Subcutaneous abdominal adipose tissue (tissue), 5 donors: ENCODE measurements around the gene LRMDA.

Experiments
- H3K27ac ChIP-seq: one replicate; pipeline ENCODE4 v1.7.0; 2013; ENCODE audit warnings: low read depth, mild to moderate bottlenecking, inconsistent platforms, low read length, moderate library complexity
- H3K27me3 ChIP-seq, 5 donors: one replicate each; pipeline ENCODE4 v1.7.0; 2013; ENCODE audit warnings: low read length in 5 of 5, inconsistent platforms in 1 of 5; ENCODE audit not compliant: control insufficient read depth in 5 of 5, insufficient read depth in 4 of 5
- H3K36me3 ChIP-seq, 5 donors: one replicate each; pipeline ENCODE4 v1.7.0; 2013; ENCODE audit warnings: low read length in 5 of 5; ENCODE audit not compliant: control insufficient read depth in 5 of 5, insufficient read depth in 5 of 5
- H3K4me1 ChIP-seq, 5 donors: one replicate each; pipeline ENCODE4 v1.7.0; 2013; ENCODE audit warnings: low read length in 5 of 5, mild to moderate bottlenecking in 3 of 5, moderate library complexity in 1 of 5; ENCODE audit not compliant: control insufficient read depth in 5 of 5, insufficient read depth in 5 of 5
- H3K4me3 ChIP-seq, 5 donors: one replicate each; pipeline ENCODE4 v1.7.0; 2013; ENCODE audit warnings: low read length in 5 of 5, low read depth in 1 of 5
- H3K9ac ChIP-seq, 5 donors: one replicate each; pipeline ENCODE4 v1.7.0; 2013; ENCODE audit warnings: low read length in 5 of 5, mild to moderate bottlenecking in 4 of 5, moderate library complexity in 3 of 5
- H3K9me3 ChIP-seq, 5 donors: one replicate each; pipeline ENCODE4 v1.7.0; 2013; ENCODE audit warnings: low read length in 5 of 5; ENCODE audit not compliant: control insufficient read depth in 5 of 5
- donor health status: healthy.
- donor health status: healthy.
- donor health status: healthy.
- donor health status: healthy.
- donor health status: healthy.

LRMDA gene

DNA sequence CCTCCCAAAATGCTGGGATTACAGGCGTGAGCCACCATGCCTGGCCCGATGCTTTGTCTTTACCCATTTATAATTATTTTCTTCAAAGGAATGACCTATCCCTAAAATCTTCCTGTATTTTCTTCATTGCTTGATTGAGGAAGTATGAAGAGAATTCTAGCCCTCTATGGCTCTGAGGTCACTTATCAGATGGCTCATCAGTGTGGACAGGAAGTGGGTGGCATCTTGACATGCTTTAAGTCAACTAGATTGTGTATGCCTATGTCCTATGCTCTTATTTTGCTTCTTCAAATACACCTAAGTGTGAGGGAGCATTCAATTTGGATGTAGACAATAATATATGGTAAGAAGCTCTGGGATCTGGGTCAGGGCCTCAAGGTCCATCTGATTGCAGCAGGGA, 1020.5 kb downstream of the LRMDA start:
- Histone ChIP-seq H3K36me3 (no peaks in the 10 kb centered on the region), H3K9ac (no peak overlapping the region), H3K9me3 (no peaks in the 10 kb centered on the region), H3K27ac (no peak overlapping the region), H3K4me1 (peaks cover 0 to 15% (median 7%) of the 10 kb centered on the region in 5 donors), H3K27me3 (no peaks in the 10 kb centered on the region), H3K4me3 (no peak overlapping the region)

DNA sequence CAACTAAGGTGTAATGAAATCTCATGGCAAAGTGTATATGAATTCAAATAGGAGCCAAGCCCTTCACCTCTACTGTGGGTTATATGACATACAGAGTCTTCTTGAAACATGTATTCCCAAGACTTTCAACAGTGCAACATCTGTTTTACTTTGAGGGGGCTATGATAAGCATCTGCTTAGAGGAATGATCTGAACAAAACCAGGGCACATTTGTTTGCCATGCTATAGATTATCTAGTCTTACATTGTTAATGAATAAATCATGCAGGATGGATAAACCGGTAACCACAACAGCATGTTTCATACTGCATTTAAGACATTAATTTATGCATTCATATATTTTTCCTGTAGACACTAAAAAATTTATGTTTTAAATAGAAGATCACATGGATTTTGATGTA, 1021.9 kb downstream of the LRMDA start:
- Histone ChIP-seq H3K9me3 (no peaks in the 10 kb centered on the region), H3K9ac (no peak overlapping the region), H3K27me3 (no peaks in the 10 kb centered on the region), H3K4me1 (peaks cover 0 to 15% (median 7%) of the 10 kb centered on the region in 5 donors), H3K27ac (no peak overlapping the region), H3K4me3 (no peak overlapping the region), H3K36me3 (no peaks in the 10 kb centered on the region)

DNA sequence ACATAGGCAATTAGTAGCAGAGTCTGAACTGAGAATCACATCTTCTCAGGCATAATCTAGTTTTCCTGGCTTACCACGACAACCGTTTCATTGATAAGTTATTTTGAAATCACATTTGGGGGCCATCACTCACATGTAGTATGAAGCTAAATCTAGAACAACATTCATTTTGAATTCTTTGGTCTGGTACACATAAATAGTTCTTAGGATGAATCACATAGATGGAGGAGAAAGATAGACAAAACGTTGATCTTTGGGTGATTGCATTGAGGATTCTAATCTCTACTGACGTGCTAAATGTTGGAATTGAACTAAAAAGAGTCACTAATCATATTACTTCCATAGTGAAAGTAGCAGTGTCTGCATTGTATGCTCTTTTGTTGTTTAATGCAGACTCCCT, 1022.6 kb downstream of the LRMDA start:
- Histone ChIP-seq H3K27ac (no peak overlapping the region), H3K9ac (no peak overlapping the region)

GRCh38 chr10:76454506-76455140, 1023.2 kb downstream of the LRMDA start:
- Histone ChIP-seq H3K9me3 (no peaks in the 10 kb centered on the region), H3K4me3 (no peak overlapping the region), H3K9ac (no peak overlapping the region), H3K36me3 (no peaks in the 10 kb centered on the region), H3K4me1 (peaks cover 3 to 23% (median 17%) of the 10 kb centered on the region in 5 donors), H3K27ac (no peak overlapping the region), H3K27me3 (no peaks in the 10 kb centered on the region)

More for the DNA sequence above, 1022.6 kb downstream of the LRMDA start:
- no peaks in the 10 kb centered on the region for H3K36me3 ChIP-seq
- peaks cover 0 to 21% (median 12%) of the 10 kb centered on the region in 5 donors for H3K4me1 ChIP-seq
- no peaks in the 10 kb centered on the region for H3K9me3 ChIP-seq
- no peaks in the 10 kb centered on the region for H3K27me3 ChIP-seq
- H3K4me3 ChIP-seq = peak overlapping the region in 1 of 5 donors; percentile 15

GRCh38 chr10:76456197-76456596, 1024.8 kb downstream of the LRMDA start:
- Histone ChIP-seq H3K9me3 (no peaks in the 10 kb centered on the region), H3K27me3 (no peaks in the 10 kb centered on the region), H3K4me1 (peaks cover 3 to 24% (median 17%) of the 10 kb centered on the region in 5 donors), H3K9ac (no peak overlapping the region), H3K4me3 (no peak overlapping the region), H3K27ac (no peak overlapping the region), H3K36me3 (no peaks in the 10 kb centered on the region)

DNA sequence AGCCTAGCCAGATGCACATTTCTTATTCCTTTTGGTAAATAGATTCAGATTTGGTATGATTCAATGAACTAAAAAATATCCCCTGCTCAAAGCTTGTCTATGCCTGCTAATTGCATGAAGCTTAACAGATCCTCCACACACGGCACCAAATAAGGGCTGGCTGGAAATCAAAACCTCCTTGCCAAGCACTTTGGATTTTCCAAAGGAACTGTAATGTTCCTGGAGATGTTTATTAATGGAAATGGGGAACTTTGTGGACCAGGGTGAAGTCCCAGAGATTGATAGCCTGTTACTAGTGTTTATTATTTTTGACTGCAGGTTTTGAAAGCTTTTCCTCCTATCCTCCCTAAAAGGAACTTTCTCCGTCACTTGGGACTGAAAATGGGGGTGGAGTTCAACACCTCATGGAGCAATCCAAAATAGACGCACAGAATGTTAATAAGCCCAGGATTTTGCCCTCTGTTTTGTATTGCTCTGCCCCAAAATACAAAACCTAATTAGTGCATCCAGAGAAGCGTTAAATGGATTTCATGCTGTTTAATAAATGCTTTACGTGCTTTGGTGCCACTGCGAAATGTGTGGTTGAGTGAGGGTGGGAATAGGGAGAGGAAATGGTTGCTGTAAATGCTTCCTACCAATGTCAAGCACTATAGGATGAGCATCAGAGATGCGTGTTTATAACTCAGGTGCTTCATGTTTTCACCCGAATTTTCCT, 1027.7 kb downstream of the LRMDA start:
- H3K27ac ChIP-seq = no peak overlapping the region
- peaks cover 3 to 33% (median 17%) of the 10 kb centered on the region in 5 donors for H3K4me1 ChIP-seq
- peak overlapping the region in 2 of 5 donors; percentile 18 to 22 for H3K4me3 ChIP-seq
- no peaks in the 10 kb centered on the region for H3K36me3 ChIP-seq
- H3K9ac ChIP-seq = no peak overlapping the region
- H3K9me3 ChIP-seq = no peaks in the 10 kb centered on the region
- no peaks in the 10 kb centered on the region for H3K27me3 ChIP-seq

DNA sequence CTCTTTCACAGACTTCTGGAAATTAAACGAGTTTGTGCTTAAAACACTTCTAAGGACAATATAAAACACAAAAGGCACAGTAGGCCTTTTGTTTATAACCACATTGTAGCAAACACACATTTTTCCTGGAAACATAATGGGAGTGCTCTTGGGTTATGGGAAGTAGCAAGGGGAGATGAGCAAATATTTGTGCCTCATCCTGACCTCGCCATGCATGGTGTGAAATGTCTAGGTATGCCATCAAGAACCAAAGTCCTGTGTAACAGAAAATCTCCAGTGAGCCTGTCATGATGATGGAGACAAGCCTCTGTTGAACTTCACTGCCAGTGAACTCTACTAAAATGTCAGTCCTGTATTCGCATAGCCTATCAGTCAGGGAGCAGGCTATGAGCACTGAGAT, 1029.6 kb downstream of the LRMDA start:
- Histone ChIP-seq H3K9ac (no peak overlapping the region), H3K9me3 (no peaks in the 10 kb centered on the region), H3K27me3 (no peaks in the 10 kb centered on the region), H3K4me1 (peaks cover 3 to 28% (median 11%) of the 10 kb centered on the region in 5 donors), H3K36me3 (no peaks in the 10 kb centered on the region), H3K4me3 (no peak overlapping the region), H3K27ac (no peak overlapping the region)

- H3K4me1 ChIP-seq = peaks cover 3 to 25% (median 10%) of the 10 kb centered on the region in 5 donors
- H3K9ac ChIP-seq = no peak overlapping the region
- no peaks in the 10 kb centered on the region for H3K9me3 ChIP-seq
- no peaks in the 10 kb centered on the region for H3K36me3 ChIP-seq
- H3K4me3 ChIP-seq = no peak overlapping the region
- H3K27ac ChIP-seq = no peak overlapping the region
- H3K27me3 ChIP-seq = no peaks in the 10 kb centered on the region
Observed at GRCh38 chr10:76463111-76463510, 1031.7 kb downstream of the LRMDA start.

GRCh38 chr10:76466836-76467503, 1035.5 kb downstream of the LRMDA start:
- H3K27me3 ChIP-seq = no peaks in the 10 kb centered on the region
- no peak overlapping the region for H3K9ac ChIP-seq
- H3K27ac ChIP-seq = no peak overlapping the region
- no peaks in the 10 kb centered on the region for H3K36me3 ChIP-seq
- no peak overlapping the region for H3K4me3 ChIP-seq
- H3K9me3 ChIP-seq = no peaks in the 10 kb centered on the region
- peaks cover 0 to 24% (median 9%) of the 10 kb centered on the region in 5 donors for H3K4me1 ChIP-seq

- Histone ChIP-seq H3K9me3 (no peaks in the 10 kb centered on the region), H3K27ac (no peak overlapping the region), H3K4me1 (peaks cover 0 to 24% (median 8%) of the 10 kb centered on the region in 5 donors)
Observed at GRCh38 chr10:76469675-76470074, 1038.3 kb downstream of the LRMDA start.

More at GRCh38 chr10:76469675-76470074, 1038.3 kb downstream of the LRMDA start:
- Histone ChIP-seq H3K36me3 (no peaks in the 10 kb centered on the region), H3K4me3 (no peak overlapping the region), H3K9ac (no peak overlapping the region), H3K27me3 (no peaks in the 10 kb centered on the region)
